HCEC 1CT (cell line): ENCODE measurements around the gene SLC6A11.

Experiments used
- DNase-seq: peaks from one replicate; pipeline ENCODE4 v3.0.0-alpha.2; 2017

SLC6A11 gene

DNA sequence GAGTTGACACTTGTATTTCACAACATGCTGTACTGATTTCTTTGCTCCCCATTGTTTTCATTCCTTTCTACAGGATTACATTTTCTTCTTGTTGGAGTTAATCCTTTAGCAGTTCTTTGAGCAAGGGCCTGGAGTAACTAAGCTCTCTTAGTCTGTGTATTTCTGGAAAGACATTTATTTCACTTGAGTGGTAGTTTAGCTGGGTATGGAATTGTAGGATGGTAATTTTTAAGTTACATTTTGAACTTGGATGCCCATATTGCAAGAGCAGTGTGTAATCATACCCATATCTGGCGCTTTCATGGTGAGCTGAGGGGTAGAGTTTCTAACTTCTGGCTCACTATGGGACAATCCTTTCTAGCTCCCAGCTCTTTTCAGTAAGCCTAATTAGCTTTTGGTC, 74.6 kb downstream of the SLC6A11 start:
- DNase-seq: no peak

DNA sequence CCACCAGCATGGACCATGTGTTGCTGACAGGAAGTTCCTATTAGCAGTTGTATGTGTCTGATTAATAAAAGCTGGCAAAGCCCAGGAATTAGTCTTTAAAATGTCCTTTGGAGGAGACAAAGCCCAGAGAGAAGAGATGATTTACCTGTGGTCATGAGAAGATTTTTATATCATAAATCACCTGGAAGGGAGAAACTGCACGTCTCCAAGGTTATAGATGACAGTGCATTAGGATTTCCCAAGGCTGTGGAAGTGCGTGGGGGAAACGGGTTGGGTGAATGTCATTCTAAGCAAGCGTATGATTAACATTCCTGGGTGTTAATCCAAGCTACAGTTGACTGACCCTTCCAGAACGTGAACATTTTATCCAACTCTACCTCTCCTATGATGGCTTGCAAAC, 76.6 kb downstream of the SLC6A11 start:
- DNase-seq: no peak

DNA sequence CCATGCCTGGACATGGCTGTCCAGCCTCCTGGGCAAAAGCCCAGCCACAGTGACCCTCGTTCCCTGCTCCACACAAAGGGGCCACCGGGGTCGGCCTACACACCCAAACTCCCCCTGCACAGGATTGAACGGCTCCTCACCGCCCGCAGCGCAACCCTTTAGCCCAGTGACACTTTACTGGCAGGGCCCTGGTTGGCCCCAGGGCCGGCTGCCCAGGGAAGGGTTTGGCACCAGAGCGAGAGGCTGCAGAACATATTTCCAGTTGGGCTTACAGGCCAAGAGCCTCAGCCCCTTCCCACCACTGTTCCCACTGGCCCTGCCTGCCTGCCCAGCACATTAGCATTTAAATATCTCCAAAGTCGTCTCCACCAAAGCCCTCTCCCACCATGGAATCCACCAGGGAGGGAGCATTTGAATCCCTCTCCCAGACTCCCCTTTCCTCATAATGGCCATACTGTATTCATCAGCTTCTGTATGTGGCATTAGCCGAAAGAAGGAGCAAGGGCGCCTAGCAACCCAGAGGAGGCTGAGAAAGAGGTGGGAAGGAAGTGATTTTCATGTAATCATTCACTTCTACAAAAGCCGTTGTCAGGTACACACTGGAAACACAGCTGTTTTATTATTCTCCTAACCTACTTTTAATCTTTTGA, 85.4 kb downstream of the SLC6A11 start:
- DNase-seq: no peak

DNA sequence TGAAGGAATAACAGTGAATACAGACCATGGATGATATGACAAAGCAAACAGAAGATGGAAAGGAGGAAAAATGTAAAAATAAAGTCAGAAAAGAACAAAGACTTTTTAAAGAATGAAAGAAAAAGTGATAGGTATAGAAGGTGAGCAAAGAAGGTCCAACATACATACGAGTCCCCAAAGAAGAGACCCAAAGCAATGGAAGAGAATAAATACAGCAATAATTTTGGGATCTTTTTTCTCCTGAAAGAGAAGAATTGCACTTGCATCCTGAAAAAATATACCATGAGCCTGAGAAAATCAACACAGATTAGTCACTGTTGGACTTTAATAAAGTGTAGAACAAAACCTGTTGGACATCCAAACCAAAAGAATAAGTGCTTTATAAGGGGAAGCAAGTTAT, 91.2 kb downstream of the SLC6A11 start:
- DNase-seq: no peak

DNA sequence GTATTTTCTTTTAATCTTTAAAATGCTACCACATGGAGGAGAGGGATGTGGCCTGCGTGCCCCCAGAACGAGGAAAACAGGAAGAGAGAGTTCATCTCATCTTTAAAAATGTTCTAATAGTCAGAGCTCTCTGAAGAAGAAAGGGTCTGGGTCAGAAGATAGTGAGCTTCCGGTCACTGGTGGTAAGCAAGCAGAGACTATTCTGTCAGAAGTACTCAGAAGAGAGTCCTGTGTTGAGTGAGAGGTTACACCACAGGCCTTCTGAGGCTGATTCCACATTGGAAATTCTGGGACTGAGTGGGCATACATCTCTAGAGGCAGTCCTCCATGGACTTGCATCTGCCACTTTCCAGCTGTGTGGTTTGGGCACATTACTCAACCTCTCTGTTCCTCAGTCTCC, 94.3 kb downstream of the SLC6A11 start:
- no peak for DNase-seq

DNA sequence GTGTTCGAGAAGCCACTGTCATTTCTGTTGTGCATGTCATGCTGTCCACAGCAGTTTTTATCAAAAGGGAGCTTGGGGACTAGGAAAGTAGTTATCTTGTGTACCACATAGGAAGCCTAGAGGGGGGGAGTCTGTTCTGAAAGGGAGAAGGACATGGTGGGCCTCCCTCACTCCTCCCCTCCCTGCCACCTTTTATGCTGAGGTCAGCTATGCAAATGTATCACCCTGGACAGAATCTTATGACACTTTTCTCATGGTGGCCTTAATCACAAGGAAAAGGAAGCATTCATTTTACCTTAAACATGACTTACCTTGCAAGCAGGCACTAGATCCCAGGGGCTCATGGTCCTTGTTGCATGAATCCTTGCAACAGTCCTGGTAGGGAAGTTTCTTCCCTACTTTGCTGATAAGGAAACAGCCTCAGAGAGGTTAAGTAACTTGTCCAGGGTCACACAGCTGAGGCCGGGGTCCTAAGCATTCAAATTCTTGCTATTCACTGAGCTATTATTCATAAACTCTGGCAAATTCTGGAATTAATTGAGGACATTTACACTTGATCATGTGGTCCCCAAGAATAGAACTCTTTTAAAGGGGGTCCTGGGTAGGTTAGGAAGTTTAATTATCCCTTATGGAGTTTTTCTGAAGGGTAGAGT, 95.4 kb downstream of the SLC6A11 start:
- DNase-seq: no peak

DNA sequence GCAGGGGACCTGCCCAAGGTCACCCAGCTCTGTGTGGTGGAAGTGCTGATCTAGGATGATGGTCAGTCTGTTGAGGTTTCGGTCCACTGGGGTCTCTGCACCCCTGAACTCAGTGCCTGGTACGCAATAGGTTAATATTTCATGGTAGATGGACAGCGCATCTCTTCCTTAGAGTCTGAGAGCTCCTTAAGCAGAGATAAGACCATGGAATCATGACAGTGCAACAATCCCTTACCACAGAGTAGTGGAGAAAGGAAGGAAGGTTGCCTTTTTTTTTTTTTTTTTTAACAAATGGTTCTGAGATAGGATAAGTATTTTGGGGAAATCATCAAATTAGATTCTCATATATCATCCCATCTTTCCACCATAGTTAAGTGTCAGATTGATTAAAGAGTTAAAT, 96.8 kb downstream of the SLC6A11 start:
- no peak for DNase-seq

DNA sequence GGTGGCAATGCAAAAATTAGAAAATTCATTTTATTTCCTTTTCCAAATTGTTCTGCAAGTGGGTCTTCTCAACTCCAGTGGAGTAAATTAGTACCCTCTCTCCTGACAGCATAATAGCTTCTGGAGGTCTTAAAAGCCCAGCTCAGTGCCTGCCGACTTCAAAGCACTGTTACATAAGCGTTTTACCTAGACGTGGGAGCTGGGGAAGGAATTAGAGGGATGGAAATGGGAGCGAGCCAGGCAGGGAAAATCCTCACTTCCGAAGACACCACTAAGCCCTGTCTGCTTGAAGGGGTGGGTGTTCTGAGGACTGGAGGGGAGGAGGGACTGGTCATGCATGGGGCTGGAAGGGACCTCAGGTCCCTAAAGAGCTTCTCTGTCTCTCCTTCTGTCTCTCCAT, 99.3 kb downstream of the SLC6A11 start:
- DNase-seq: no peak

DNA sequence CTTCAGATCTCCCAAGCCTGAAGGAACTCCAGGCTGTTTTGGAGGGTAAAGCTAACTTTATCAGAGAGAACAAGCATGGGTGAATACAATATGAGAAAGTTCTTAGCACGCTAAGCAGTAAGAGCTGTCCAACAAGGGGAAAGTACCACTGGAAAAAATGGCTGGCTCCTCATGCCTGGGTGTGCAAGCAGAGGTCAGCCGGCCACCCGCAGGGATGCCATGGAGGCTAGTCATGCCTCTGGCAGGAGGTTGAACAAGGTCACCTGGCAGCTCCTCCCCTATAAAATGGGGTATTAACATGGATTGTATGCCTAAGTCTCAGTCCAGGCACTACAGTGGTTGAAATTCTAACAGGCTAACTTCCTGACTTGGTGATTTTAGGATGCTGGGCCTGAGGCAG, 101.1 kb downstream of the SLC6A11 start:
- no peak for DNase-seq

DNA sequence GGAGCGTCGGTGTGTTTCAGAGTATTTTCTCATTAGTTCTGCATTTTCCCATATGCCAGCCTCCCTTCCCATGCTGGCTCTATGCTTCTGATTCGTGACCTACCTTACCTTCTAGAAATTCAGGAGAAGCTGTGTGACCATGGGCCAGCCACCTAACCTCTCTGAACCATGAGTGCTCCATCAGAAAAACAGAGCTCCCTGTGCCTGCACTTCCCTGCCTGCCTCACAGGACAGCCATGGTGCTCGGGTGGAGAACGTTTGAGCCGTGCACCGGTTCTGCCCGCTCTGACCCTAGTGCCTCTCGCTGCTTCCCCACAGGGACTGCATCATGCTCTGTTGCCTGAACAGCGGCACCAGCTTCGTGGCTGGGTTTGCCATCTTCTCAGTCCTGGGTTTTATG, 102.0 kb downstream of the SLC6A11 start:
- DNase-seq: no peak

DNA sequence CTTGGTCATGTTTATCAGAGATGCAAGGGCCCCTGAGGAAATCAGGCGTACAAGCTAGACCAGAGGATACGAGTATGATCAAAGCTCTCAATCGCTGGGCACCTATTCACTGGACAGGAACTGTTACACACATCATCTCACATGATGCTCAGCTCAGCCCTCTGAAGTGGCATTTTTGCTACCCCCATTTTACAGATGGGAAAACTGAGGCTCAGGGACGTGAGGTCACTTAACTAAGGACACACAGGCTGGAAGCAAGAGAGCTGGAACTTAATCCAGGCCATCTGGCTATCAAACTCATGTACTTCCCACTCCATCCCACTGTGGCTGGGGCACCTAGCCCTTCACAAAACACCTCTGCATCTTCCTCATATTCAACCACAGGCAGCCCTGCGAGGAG, 103.6 kb downstream of the SLC6A11 start:
- no peak for DNase-seq

DNA sequence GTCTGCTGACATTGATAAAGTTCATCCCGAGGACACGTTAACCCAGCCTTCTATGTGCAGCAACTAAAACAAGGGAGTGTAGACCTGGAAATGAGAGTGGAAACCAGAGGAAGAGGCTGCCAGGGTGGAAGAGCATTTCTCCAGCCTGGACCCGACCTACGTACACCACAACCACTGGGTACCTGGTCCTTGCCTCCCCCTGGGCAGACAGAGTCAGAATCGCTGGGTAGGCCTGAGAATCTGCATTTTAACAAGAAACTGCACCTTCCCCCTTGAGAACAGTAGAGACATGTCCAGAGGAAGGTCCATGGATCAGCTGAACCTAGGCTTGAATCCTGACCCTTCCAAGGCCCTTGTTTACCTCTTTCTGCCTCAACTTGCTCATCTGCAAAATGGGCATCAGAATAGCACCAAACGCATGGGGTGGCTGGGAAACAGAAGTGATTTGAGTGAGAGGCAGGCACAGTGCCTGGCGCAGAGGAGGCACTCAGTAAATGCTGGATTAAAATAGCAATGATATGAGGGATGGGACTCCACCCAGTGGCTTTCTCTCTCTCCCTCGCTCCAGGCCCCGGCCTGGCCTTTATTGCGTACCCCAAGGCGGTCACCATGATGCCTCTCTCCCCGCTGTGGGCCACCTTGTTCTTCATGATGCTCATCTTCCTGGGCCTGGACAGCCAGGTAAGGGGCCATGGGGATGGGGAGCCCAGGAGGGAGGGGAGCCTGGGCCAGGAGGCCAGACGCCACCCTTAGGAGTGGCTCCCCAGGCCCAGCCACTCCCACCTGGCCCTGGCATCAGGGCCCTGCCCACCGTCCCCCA, 109.6 kb downstream of the SLC6A11 start:
- no peak for DNase-seq

DNA sequence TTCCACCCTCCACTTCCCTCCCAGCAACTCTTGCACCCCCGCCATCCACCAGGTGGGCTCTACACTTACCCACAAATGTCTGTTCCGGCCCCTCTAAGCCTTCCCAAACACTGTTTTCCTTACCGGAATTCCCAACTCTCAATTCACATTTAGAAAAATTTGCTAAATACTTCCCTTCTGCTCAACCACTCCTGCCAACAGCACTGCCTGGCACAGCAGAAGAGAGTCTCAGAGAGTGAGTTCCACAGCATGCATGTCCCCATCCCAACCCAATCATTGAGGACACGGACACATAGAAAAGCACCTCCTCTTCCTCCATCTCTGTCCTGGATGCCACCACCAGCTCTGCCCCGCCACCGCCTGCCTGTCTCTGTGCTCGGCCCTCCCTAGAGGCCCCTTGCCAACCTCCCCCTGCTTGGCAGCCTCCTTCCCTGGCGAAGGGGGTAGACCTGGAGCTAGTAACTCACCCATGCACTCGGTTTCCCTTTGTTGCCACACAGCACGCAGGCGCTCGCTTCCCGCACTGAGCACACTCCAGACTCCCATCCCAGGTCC, 110.3 kb downstream of the SLC6A11 start:
- no peak for DNase-seq

DNA sequence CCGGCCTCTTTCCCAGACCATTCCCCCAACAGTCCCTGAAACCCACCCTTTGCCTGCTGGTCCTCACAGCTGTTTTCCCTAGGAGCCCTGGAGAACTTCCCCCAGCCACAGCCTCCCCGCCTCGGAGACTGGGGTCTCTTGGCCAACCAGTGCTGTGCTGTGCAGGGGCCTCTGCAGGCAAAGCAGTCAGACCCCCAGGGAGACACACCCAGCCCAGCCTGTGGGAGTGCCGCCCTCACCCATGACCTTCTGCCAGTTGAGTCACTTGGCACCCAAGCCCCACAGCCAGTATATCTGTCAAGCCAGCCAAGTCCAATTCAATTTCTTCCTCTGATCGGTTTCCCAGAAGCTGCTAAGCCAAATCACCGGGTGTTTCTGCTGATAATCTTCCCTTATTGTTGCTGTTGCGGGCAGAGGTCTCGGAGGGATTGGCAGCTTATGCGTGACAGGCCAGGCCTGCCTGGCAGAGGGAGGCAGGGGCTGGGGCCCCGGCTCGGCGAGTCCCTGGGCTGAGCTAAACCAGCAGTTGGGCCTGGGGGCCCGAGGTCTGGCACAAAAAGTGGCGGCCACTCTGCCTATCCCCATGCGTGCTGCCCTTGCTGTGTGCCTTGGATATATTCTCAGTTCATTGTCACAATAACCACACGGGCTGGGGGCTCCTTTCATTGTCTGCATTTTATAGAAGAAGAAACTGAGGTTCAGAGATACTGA, 110.9 kb downstream of the SLC6A11 start:
- no peak for DNase-seq

DNA sequence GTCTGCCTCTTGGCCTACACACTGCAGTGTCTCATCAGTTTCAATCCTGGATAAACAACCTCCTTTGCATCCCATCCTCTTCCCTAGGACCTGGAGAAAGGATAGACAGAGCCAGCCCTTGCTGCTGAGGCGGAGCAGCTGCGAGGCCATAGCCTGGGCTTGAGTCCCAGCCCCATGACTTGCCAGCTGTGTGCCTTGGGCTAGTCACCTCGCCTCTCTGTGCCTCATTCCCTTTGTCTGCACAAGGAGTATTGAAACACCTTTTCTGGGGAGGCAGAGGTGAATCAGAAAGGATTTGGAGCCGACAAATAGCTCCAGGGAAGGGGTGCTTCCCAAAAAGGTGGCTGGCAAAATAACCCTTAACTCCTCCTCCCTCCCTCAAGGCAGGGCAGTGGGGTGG, 111.5 kb downstream of the SLC6A11 start:
- DNase-seq: no peak

DNA sequence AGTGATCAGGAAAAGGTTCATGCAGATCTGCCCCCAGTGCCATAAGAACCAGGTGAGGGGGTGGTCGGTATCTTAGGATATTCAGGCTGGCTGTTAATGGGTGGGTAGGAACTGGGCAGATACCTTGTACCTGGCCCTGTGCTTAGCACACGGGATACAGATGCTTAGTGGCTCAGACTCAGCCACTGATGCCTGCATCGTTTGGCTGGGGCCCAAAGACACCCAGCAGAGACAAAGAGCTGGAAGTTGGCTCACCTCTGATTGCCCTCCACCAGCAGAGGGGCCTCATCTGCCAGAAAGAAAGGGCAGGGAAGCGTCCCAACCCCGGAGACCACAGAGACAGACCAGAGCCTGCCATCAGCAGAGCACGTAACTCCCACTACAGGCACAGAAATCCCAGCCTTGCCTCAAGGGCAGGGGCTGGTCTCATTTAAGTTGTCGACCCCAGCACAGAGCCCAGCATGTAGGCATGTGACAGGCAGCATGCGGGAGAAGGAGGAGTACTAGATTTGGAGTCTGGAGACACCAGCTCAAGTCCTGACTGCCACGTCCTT, 112.5 kb downstream of the SLC6A11 start:
- no peak for DNase-seq

DNA sequence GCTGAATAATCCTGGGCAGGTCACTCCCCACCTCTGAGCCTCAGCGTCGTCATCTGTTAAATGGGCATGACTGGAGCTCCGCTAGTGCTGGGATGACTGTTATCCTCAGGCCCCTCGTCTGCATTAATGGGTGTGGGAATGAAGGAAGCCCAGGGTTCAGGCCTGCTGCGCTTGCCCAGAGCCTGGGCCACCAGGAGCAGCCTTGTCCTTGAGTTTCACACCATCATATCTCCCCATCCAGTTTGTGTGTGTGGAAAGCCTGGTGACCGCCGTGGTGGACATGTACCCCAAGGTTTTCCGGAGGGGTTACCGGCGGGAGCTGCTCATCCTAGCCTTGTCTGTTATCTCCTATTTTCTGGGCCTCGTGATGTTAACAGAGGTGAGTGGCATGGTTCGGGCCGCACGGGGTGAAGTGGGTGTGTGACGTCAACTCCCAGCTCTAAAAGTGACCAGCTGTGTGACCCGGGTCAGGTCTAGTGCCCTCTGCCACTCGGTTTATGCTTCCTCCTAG, 113.0 kb downstream of the SLC6A11 start:
- DNase-seq: no peak

DNA sequence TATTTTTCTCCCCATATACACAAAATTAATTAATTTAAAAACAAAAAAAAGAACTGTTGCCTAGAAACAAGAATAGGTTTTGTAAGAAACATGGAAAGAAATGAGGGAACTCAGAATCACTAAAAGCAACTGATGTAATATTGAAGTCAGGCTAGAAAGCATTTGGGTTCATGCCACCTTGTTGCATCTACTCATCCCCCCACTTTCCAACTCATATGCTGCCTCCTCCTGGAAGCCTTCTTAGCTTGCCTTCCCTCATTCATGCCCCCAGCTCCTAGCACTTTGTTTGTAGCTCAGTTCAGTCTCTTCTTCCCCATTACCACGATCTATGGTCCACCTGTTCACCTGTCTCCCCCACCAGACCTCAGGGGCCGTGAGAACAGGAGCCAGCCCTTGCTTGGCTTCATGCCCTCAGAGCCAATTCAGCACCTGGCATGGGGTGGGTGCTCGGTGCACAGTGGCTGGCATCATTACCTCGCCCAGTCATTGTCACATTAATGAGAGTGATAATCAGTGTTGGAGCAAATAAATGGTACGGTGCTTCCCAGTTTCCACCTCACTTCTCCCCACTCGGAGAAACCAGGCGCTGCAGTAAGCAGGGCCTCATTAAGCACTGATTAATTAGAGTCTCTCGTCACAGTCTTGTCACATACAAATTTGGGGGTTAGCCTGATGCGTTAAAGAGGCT, 114.1 kb downstream of the SLC6A11 start:
- DNase-seq: no peak

DNA sequence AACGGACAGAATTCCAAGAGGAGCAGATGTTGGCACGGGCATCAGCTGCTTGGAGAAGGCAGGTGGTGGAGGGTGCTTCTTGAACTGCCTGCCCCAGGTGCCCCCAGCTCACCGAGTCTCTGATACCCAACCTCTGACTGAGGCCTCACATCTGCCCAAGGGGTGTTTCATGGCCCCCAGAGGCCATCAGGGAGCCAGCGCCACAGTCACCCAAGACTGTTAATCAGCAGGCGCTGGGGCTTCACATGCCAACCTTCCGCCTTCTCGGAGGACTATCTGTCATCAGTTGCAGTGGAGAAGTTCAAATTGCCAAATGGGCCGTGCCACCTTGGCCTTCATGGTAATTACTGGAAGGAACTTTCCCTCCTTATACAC, 114.6 kb downstream of the SLC6A11 start:
- no peak for DNase-seq

DNA sequence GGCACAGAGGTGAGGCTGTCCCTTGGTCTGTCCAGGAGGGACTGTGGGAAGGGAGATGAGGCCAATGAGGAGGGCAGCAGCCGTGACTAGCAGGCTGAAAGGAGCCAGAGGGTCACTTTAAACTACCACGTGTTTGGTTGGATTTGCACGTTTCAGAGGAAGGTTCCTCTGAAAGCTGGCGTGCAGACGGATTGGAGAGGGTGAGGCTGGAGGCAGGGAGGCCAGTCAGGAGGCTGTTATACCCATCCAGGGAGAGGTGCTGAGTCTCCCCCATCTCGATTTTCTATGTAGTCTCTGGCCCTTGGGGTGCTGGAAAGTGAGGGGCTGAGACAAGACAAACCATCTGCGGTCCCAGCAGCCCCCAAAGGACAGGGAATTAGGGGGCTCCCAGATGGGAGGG, 116.6 kb downstream of the SLC6A11 start:
- DNase-seq: no peak

DNA sequence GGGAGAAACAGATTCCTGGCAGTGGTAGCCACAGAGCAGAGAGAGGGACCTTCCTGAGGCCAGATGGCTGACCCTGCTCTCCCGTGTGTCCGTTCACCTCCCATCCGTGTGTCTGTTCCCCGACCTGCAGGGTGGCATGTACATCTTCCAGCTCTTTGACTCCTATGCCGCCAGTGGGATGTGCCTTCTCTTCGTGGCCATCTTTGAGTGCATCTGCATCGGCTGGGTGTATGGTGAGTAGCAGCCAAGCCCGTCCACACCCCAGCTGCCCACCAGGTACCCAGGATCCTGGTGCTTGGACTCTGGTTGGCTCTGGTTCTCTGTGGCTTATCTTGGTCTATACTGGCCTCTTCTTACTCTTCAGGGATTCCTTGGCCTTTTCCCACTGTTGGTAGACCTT, 117.0 kb downstream of the SLC6A11 start:
- no peak for DNase-seq

DNA sequence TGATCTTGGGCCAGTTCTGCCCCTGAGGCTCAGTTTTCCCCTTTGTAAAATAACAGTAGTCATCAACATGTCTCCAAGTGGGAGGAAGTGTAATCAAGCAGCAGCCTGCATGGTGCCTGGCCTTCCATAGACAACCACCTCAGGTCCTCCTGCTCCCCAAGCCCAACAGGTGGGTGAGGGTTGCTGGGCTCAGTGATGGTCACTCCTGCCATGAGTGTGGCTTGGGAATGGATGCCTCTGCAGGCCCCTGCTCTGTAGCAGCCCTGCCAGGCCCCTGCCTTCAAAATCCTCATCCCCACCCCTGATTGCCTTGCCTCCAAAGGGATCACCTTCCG, 117.4 kb downstream of the SLC6A11 start:
- no peak for DNase-seq
